Measurements from ENCODE around the gene AP1S2.

DNA sequence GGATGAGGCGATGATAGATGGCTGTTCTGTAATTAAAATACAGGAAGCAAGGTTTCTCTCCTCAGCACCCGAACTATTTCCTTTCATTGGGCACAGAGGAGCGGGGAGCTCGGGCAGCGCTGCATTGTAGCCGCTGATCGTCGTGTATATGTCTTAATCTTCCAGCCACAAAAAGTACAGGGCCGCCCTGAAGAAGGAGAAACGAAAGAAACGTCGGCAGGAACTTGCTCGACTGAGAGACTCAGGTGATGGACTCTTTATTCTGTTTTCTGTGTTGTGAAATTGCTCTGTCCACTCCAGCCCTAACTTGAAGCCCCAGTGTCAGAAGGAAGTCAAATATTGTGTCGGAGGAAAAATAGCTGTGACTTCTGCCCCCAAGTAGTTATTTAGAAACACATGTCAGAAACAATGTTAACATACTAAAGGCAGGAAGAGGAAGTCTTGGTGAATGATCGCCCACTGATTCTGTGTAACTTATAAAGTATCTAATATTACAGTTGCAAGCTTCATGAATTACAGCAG, 63.8 kb downstream of the AP1S2 start:
- TF ChIP-seq, protein P1, sequence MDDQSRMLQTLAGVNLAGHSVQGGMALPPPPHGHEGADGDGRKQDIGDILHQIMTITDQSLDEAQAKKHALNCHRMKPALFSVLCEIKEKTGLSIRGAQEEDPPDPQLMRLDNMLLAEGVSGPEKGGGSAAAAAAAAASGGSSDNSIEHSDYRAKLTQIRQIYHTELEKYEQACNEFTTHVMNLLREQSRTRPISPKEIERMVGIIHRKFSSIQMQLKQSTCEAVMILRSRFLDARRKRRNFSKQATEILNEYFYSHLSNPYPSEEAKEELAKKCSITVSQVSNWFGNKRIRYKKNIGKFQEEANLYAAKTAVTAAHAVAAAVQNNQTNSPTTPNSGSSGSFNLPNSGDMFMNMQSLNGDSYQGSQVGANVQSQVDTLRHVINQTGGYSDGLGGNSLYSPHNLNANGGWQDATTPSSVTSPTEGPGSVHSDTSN (IDR thresholded peaks at IDR 0.05), result no peak
- no peak for TF ChIP-seq FOXJ3 (CRISPR knock-in tag; IDR thresholded peaks at IDR 0.05)
- no peak for TF ChIP-seq RAD21 (IDR thresholded peaks at IDR 0.05; ENCODE audit: low read length)
- no peak for TF ChIP-seq RCOR1 (IDR thresholded peaks at IDR 0.05; ENCODE audit: low read length)
- no peak for TF ChIP-seq EP300 (IDR thresholded peaks at IDR 0.05; ENCODE audit: borderline replicate concordance in 1 of 2, low read depth in 1 of 2, low read length in 1 of 2)
- no peak for TF ChIP-seq POLR2AphosphoS5 (IDR thresholded peaks at IDR 0.05; ENCODE audit: low read depth, low read length)
- TF ChIP-seq, protein P2, sequence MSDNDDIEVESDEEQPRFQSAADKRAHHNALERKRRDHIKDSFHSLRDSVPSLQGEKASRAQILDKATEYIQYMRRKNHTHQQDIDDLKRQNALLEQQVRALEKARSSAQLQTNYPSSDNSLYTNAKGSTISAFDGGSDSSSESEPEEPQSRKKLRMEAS (IDR thresholded peaks at IDR 0.05; ENCODE audit: low read depth), result 0 out of 2 replicates have a peak, but pooled peaks have one; percentile 8
- TF ChIP-seq, protein P3, sequence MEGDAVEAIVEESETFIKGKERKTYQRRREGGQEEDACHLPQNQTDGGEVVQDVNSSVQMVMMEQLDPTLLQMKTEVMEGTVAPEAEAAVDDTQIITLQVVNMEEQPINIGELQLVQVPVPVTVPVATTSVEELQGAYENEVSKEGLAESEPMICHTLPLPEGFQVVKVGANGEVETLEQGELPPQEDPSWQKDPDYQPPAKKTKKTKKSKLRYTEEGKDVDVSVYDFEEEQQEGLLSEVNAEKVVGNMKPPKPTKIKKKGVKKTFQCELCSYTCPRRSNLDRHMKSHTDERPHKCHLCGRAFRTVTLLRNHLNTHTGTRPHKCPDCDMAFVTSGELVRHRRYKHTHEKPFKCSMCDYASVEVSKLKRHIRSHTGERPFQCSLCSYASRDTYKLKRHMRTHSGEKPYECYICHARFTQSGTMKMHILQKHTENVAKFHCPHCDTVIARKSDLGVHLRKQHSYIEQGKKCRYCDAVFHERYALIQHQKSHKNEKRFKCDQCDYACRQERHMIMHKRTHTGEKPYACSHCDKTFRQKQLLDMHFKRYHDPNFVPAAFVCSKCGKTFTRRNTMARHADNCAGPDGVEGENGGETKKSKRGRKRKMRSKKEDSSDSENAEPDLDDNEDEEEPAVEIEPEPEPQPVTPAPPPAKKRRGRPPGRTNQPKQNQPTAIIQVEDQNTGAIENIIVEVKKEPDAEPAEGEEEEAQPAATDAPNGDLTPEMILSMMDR (IDR thresholded peaks at IDR 0.05), result no peak
- TF ChIP-seq, protein P4, sequence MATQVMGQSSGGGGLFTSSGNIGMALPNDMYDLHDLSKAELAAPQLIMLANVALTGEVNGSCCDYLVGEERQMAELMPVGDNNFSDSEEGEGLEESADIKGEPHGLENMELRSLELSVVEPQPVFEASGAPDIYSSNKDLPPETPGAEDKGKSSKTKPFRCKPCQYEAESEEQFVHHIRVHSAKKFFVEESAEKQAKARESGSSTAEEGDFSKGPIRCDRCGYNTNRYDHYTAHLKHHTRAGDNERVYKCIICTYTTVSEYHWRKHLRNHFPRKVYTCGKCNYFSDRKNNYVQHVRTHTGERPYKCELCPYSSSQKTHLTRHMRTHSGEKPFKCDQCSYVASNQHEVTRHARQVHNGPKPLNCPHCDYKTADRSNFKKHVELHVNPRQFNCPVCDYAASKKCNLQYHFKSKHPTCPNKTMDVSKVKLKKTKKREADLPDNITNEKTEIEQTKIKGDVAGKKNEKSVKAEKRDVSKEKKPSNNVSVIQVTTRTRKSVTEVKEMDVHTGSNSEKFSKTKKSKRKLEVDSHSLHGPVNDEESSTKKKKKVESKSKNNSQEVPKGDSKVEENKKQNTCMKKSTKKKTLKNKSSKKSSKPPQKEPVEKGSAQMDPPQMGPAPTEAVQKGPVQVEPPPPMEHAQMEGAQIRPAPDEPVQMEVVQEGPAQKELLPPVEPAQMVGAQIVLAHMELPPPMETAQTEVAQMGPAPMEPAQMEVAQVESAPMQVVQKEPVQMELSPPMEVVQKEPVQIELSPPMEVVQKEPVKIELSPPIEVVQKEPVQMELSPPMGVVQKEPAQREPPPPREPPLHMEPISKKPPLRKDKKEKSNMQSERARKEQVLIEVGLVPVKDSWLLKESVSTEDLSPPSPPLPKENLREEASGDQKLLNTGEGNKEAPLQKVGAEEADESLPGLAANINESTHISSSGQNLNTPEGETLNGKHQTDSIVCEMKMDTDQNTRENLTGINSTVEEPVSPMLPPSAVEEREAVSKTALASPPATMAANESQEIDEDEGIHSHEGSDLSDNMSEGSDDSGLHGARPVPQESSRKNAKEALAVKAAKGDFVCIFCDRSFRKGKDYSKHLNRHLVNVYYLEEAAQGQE (IDR thresholded peaks at IDR 0.05; ENCODE audit: low read depth, low read length), result no peak
- TF ChIP-seq, protein P5, sequence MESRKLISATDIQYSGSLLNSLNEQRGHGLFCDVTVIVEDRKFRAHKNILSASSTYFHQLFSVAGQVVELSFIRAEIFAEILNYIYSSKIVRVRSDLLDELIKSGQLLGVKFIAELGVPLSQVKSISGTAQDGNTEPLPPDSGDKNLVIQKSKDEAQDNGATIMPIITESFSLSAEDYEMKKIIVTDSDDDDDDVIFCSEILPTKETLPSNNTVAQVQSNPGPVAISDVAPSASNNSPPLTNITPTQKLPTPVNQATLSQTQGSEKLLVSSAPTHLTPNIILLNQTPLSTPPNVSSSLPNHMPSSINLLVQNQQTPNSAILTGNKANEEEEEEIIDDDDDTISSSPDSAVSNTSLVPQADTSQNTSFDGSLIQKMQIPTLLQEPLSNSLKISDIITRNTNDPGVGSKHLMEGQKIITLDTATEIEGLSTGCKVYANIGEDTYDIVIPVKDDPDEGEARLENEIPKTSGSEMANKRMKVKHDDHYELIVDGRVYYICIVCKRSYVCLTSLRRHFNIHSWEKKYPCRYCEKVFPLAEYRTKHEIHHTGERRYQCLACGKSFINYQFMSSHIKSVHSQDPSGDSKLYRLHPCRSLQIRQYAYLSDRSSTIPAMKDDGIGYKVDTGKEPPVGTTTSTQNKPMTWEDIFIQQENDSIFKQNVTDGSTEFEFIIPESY (IDR thresholded peaks at IDR 0.05; ENCODE audit: borderline replicate concordance, low read depth), result no peak
- no peak for TF ChIP-seq MXI1 (IDR thresholded peaks at IDR 0.05; ENCODE audit: low read depth, low read length)
- no peak for TF ChIP-seq TAF1 (IDR thresholded peaks at IDR 0.05; ENCODE audit: borderline replicate concordance, low read depth, low read length)
- TF ChIP-seq, protein P6, sequence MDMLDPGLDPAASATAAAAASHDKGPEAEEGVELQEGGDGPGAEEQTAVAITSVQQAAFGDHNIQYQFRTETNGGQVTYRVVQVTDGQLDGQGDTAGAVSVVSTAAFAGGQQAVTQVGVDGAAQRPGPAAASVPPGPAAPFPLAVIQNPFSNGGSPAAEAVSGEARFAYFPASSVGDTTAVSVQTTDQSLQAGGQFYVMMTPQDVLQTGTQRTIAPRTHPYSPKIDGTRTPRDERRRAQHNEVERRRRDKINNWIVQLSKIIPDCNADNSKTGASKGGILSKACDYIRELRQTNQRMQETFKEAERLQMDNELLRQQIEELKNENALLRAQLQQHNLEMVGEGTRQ (IDR thresholded peaks at IDR 0.05; ENCODE audit: borderline replicate concordance, low read depth, low read length), result no peak

All from SK-N-SH (cell line).